Chondrocyte (in vitro differentiated cells): ENCODE results near the gene ZWILCH. TPM values are rescaled to one million over a fixed set of nuclear protein-coding genes. Genes with fewer than 3 reads are reported as not detected.

Experiments used
- DNase-seq: peaks from one replicate; pipeline ENCODE4 v3.0.0; 2021; ENCODE audit warnings: mixed read lengths, low spot score
- H3K27ac Mint-ChIP-seq: one replicate; pipeline ENCODE4 v1.8.0; 2021; ENCODE audit warnings: mild to moderate bottlenecking, moderate library complexity, mixed read lengths; ENCODE audit not compliant: unreplicated experiment
- H3K27me3 Mint-ChIP-seq: 2 replicates; pipeline ENCODE4 v1.8.0; 2021; ENCODE audit warnings: low read depth, mixed read lengths
- H3K36me3 Mint-ChIP-seq: 2 replicates; pipeline ENCODE4 v1.8.0; 2021; ENCODE audit warnings: low read depth, mixed read lengths
- H3K4me1 Mint-ChIP-seq: 2 replicates; pipeline ENCODE4 v1.8.0; 2021; ENCODE audit warnings: low read depth, mild to moderate bottlenecking, mixed read lengths
- H3K4me3 Mint-ChIP-seq: one replicate; pipeline ENCODE4 v1.8.0; 2021; ENCODE audit warnings: mild to moderate bottlenecking, moderate library complexity, mixed read lengths; ENCODE audit not compliant: unreplicated experiment
- H3K9me3 Mint-ChIP-seq: 2 replicates; pipeline ENCODE4 v1.8.0; 2021; ENCODE audit warnings: low read depth, mixed read lengths
- total RNA-seq: library from RNA; stranded (reverse); gene quantifications from 3 replicates; pipeline ENCODE4 v1.2.1, GENCODE V29; 2021
- TF ChIP-seq, protein P1 (sequence below): fragments of 200-600 bp; sonication (generic); IDR thresholded peaks from 2 replicates; pipeline ENCODE4 v1.5.0; 2021; ENCODE audit warnings: antibody characterized with exemption, mild to moderate bottlenecking, moderate library complexity

The ZWILCH gene
- total RNA-seq, 1 donor from 2014 or later, result 11.0 TPM

DNA sequence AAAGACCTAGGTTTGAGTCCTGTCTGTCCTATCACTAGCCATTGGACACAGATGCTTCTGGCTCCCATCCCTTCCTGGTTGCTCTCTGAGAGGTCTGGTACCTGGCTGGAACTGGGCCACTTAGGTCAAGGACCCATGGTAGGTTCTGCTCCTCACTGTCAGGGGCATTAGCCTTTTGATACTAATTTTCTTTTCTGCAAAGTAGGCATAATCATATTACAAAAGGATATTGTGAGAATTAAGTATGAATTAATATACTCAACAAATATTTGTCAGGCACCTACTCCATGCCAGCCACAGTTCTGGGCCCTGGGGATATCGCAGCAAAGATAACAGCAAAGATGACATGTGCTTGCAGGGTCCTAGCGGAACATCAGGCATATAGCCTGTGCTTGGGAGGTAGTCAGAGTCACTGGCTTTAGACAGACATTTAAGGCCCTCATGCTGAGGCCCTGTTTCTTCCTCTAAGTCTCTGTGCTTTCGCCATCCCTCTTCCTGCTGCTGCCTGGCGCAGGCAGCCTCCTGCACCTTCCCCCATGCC is 86.3 kb downstream of the ZWILCH start:
- no peaks in the 10 kb centered on the region for H3K4me1 Mint-ChIP-seq
- H3K9me3 Mint-ChIP-seq, result no peaks in the 10 kb centered on the region
- peaks cover 11% of the 10 kb centered on the region for H3K27me3 Mint-ChIP-seq
- no peak for DNase-seq
- H3K27ac Mint-ChIP-seq, result no peak overlapping the region
- TF ChIP-seq, protein P1, sequence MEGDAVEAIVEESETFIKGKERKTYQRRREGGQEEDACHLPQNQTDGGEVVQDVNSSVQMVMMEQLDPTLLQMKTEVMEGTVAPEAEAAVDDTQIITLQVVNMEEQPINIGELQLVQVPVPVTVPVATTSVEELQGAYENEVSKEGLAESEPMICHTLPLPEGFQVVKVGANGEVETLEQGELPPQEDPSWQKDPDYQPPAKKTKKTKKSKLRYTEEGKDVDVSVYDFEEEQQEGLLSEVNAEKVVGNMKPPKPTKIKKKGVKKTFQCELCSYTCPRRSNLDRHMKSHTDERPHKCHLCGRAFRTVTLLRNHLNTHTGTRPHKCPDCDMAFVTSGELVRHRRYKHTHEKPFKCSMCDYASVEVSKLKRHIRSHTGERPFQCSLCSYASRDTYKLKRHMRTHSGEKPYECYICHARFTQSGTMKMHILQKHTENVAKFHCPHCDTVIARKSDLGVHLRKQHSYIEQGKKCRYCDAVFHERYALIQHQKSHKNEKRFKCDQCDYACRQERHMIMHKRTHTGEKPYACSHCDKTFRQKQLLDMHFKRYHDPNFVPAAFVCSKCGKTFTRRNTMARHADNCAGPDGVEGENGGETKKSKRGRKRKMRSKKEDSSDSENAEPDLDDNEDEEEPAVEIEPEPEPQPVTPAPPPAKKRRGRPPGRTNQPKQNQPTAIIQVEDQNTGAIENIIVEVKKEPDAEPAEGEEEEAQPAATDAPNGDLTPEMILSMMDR, result no peak
- no peak overlapping the region for H3K4me3 Mint-ChIP-seq
- H3K36me3 Mint-ChIP-seq, result no peaks in the 10 kb centered on the region

DNA sequence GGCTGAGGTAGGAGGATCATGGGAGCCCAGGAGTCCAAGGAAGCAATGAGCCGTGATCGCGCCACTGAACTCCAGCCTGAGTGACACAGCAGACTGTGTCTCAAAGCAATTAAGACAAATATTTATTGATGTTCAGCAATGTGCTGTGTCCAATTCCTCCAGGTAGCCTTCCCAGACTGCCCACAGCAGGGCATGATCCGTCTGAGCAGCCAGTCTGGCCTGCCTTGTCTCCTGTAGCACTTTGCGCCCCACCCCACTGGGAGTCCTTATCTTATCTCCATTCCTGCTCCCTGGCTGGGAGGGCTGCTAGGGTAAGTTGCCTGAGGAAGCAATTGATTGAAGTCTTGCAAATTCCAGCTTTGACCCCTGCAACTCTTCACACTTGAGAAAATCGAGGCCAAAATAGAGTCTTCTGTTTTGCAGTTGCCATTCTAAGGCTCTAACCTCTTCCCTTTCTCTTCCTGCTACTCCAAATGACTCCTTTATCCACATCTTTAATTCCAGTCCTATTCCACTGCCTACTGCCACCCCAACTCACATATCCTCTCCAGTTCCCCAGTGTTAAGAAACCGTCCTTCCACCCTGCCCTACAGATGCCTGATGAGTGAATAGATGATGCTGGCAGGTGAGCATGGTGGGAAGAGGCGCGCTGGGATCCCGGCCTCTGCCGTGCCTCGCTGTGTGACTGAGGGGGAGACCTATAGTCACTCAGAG is 87.5 kb downstream of the ZWILCH start:
- DNase-seq, result no peak
- H3K27ac Mint-ChIP-seq, result no peak overlapping the region
- H3K9me3 Mint-ChIP-seq, result no peaks in the 10 kb centered on the region
- peaks cover 7% of the 10 kb centered on the region for H3K27me3 Mint-ChIP-seq
- no peak overlapping the region for H3K4me3 Mint-ChIP-seq
- H3K36me3 Mint-ChIP-seq, result no peaks in the 10 kb centered on the region
- H3K4me1 Mint-ChIP-seq, result no peaks in the 10 kb centered on the region
- TF ChIP-seq, protein P1, result no peak

DNA sequence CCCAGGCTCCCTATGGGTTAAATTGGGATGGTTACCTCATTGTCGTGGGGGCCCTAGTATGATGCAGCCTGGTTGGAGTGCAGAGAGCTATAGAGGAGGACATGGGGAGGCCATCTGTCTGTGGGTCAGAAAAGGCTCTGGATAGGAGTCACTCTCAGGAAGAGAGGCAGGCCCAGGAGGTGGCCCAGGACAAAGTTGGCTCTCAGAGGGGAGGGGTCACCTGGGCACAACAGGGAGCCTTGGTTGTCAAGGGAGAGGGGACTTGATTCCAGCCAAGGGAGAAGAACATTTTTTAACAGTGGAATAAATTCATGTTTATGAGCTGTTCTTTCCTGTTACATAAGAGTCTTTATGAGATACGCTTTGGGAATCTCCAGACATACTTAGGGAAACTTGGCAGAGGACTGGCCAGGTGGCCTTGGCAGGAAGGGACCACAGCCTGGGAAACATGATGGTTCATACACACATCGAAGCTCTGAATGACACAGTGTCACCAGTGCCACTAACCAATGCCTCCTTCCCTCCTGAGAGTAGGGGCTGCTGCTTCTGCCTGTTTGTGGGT is 88.2 kb downstream of the ZWILCH start:
- Mint-ChIP-seq H3K27ac (no peak overlapping the region), H3K4me1 (no peaks in the 10 kb centered on the region), H3K27me3 (peaks cover 4% of the 10 kb centered on the region), H3K4me3 (no peak overlapping the region), H3K36me3 (no peaks in the 10 kb centered on the region), H3K9me3 (no peaks in the 10 kb centered on the region)
- DNase-seq, result no peak
- TF ChIP-seq, protein P1, result no peak

DNA sequence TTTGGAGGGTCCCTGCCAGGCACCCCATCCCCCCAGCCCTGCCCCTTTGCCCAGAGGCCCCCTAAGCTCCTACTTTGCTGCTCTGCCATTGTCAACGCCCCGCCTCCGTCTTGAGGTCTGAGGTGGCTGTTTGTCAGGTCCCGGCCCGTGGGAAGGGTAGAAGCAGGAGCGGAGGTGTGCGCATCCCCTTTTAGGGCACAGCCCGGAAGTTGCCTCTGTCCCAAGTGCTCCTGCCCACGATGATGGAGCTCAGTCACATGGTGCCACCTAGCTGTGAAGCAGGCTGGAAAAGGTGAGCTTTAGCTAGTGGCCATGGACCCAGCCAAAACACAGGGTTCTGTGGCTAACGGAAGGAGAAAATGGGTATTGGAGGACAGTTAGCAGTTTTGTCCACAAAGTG is 89.2 kb downstream of the ZWILCH start:
- no peak overlapping the region for H3K27ac Mint-ChIP-seq
- peaks cover 4% of the 10 kb centered on the region for H3K27me3 Mint-ChIP-seq
- H3K9me3 Mint-ChIP-seq, result no peaks in the 10 kb centered on the region
- TF ChIP-seq, protein P1, result no peak
- no peak for DNase-seq
- H3K4me1 Mint-ChIP-seq, result no peaks in the 10 kb centered on the region
- no peak overlapping the region for H3K4me3 Mint-ChIP-seq
- no peaks in the 10 kb centered on the region for H3K36me3 Mint-ChIP-seq

DNA sequence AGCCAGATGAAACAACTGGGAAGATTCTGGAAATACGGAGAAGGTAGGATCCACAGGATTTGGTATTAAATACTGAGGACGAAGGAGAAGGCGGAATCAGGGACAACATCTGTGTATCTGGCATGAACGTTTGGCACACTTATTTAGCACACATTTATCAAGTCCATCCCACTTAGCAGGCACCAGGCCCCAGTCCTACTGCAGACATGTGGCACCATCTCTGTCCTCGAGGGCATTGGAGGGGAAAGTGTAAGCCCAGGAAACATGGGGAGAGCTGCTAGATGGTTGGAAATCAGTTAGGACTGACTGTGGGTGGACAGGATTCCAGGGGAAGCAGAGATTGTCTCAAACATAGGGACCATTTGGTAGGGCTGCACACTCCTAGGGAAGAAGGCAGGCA is 89.7 kb downstream of the ZWILCH start:
- Mint-ChIP-seq H3K4me3 (no peak overlapping the region), H3K4me1 (no peaks in the 10 kb centered on the region)

More for the DNA sequence above, 89.7 kb downstream of the ZWILCH start:
- DNase-seq, result no peak
- H3K27ac Mint-ChIP-seq, result no peak overlapping the region
- no peaks in the 10 kb centered on the region for H3K36me3 Mint-ChIP-seq
- no peaks in the 10 kb centered on the region for H3K9me3 Mint-ChIP-seq
- TF ChIP-seq, protein P1, result no peak
- H3K27me3 Mint-ChIP-seq, result peaks cover 4% of the 10 kb centered on the region
